H1 (cell line): ENCODE results near the gene CEP68. TPM values are rescaled to one million over a fixed set of nuclear protein-coding genes. Genes with fewer than 3 reads are reported as not detected.

Experiments
- CTCF ChIA-PET: fragments of 300-600 bp; sonication (Branson Sonifier 250); formaldehyde crosslinking; loops from one replicate; lab custom pipeline; 2021; ENCODE audit not compliant: partially characterized antibody; lab: Charles Lee
- POLR2A ChIA-PET: fragments of 300-600 bp; sonication (Branson Sonifier 250); formaldehyde crosslinking; loops from one replicate; lab custom pipeline; 2021; ENCODE audit warnings: inconsistent platforms; ENCODE audit not compliant: partially characterized antibody; lab: Charles Lee
- DNase-seq, 2 experiments: peaks; one replicate each; pipeline versions ENCODE4 v3.0.0 to v3.0.0-alpha.2; 2010 to 2022; ENCODE audit warnings: low spot score in 2 of 2, low read depth in 1 of 2, mixed read lengths in 1 of 2
- FAIRE-seq: peaks from 2 replicates; lab custom pipeline; 2011; peaks lifted over from hg19 to GRCh38; lab: Jason Lieb, UNC
- H2AFZ ChIP-seq: 2 replicates; pipeline ENCODE4 v1.8.1; 2012; ENCODE audit warnings: low read length, inconsistent platforms
- H2AK5ac ChIP-seq: 2 replicates; pipeline ENCODE4 v1.6.1; 2013; ENCODE audit warnings: low read depth, low read length
- H2BK120ac ChIP-seq: replicated peaks from 2 replicates; pipeline ENCODE3; 2013; ENCODE audit warnings: low read depth, low read length, inconsistent platforms
- H2BK12ac ChIP-seq: 2 replicates; pipeline ENCODE4 v1.6.1; 2013; ENCODE audit warnings: low read depth, low read length
- H2BK15ac ChIP-seq: 2 replicates; pipeline ENCODE4 v1.6.1; 2013; ENCODE audit warnings: low read length
- H2BK20ac ChIP-seq: 2 replicates; pipeline ENCODE4 v1.6.1; 2013; ENCODE audit warnings: low read length
- H2BK5ac ChIP-seq: 2 replicates; pipeline ENCODE4 v1.6.1; 2013; ENCODE audit warnings: low read depth, low read length
- H3K14ac ChIP-seq: 2 replicates; pipeline ENCODE4 v1.6.1; 2013; ENCODE audit warnings: inconsistent platforms; ENCODE audit not compliant: insufficient read length
- H3K18ac ChIP-seq: 2 replicates; pipeline ENCODE4 v1.6.1; 2013; ENCODE audit warnings: low read length; ENCODE audit errors: extremely low read depth
- H3K23ac ChIP-seq: 2 replicates; pipeline ENCODE4 v1.6.1; 2013; ENCODE audit warnings: inconsistent platforms; ENCODE audit not compliant: insufficient read length
- H3K23me2 ChIP-seq: 2 replicates; pipeline ENCODE4 v1.6.1; 2013; ENCODE audit warnings: low read depth, low read length
- H3K27ac ChIP-seq: 2 replicates; pipeline ENCODE4 v1.6.1; 2011; ENCODE audit warnings: low read depth, low read length, inconsistent platforms
- H3K27me3 ChIP-seq, 4 experiments: replicated peaks in 1 of 4; 1 replicate in 1 of 4; 2 replicates in 3 of 4; pipeline versions ENCODE4 v1.6.1 to v1.8.1; 2011 to 2013; ENCODE audit warnings: low read length in 3 of 4, mild to moderate bottlenecking in 3 of 4, inconsistent platforms in 2 of 4, mixed read lengths in 2 of 4, moderate library complexity in 1 of 4; ENCODE audit not compliant: control insufficient read depth in 3 of 4, insufficient read depth in 3 of 4; ENCODE audit errors: extremely low read depth in 1 of 4
- H3K36me3 ChIP-seq, 4 experiments: 2 replicates each; pipeline versions ENCODE4 v1.6.1 to v1.8.1; 2011 to 2013; ENCODE audit warnings: mild to moderate bottlenecking in 4 of 4, low read length in 3 of 4, moderate library complexity in 2 of 4, control low read depth in 1 of 4, inconsistent platforms in 1 of 4; ENCODE audit not compliant: insufficient read depth in 4 of 4, control insufficient read depth in 2 of 4
- H3K4ac ChIP-seq: replicated peaks from 2 replicates; pipeline ENCODE3; 2013; ENCODE audit warnings: low read length, low read depth, mixed read lengths, inconsistent platforms; ENCODE audit not compliant: insufficient read length
- H3K4me1 ChIP-seq, 4 experiments: replicated peaks in 1 of 4; 1 replicate in 1 of 4; 2 replicates in 3 of 4; pipeline versions ENCODE4 v1.6.1 to v1.8.1; 2011 to 2013; ENCODE audit warnings: low read length in 3 of 4, inconsistent platforms in 2 of 4, mixed read lengths in 1 of 4; ENCODE audit not compliant: insufficient read depth in 4 of 4, control insufficient read depth in 3 of 4
- H3K4me2 ChIP-seq, 2 experiments: 2 replicates each; pipeline versions ENCODE4 v1.6.1 to v1.8.1; 2011 to 2013; ENCODE audit warnings: low read depth in 2 of 2, low read length in 2 of 2, control low read depth in 1 of 2, inconsistent platforms in 1 of 2, mild to moderate bottlenecking in 1 of 2; ENCODE audit not compliant: insufficient read depth in 1 of 2
- H3K4me3 ChIP-seq, 4 experiments: fragments of 200-600, 300-600 bp in 1 of 4; sonication (generic), shearing (Covaris generic), sonication (Bioruptor Twin) in 1 of 4; 2 replicates each; pipeline versions ENCODE4 v1.5.1 to v1.8.1; 2011 to 2016; ENCODE audit warnings: low read length in 4 of 4, low read depth in 3 of 4, control low read depth in 2 of 4, inconsistent platforms in 2 of 4, mild to moderate bottlenecking in 2 of 4, mixed read lengths in 1 of 4, moderate library complexity in 1 of 4; ENCODE audit not compliant: insufficient read depth in 2 of 4; ENCODE audit errors: extremely low read depth in 1 of 4
- H3K56ac ChIP-seq: replicated peaks from 2 replicates; pipeline ENCODE3; 2013; ENCODE audit warnings: low read depth, mild to moderate bottlenecking, mixed read lengths, low read length, inconsistent platforms; ENCODE audit not compliant: insufficient read length
- H3K79me1 ChIP-seq: 2 replicates; pipeline ENCODE4 v1.6.1; 2013; ENCODE audit warnings: low read depth, low read length, control low read depth
- H3K79me2 ChIP-seq, 2 experiments: 2 replicates each; pipeline versions ENCODE4 v1.6.1 to v1.8.1; 2012 to 2013; ENCODE audit warnings: low read length in 2 of 2, mild to moderate bottlenecking in 2 of 2, inconsistent platforms in 1 of 2; ENCODE audit not compliant: insufficient read depth in 2 of 2, control insufficient read depth in 1 of 2
- H3K9ac ChIP-seq, 4 experiments: replicated peaks in 1 of 4; 1 replicate in 1 of 4; 2 replicates in 3 of 4; pipeline versions ENCODE4 v1.6.1 to v1.8.1; 2011 to 2013; ENCODE audit warnings: low read depth in 3 of 4, low read length in 3 of 4, control low read depth in 2 of 4, mild to moderate bottlenecking in 2 of 4, moderate library complexity in 2 of 4, inconsistent platforms in 1 of 4; ENCODE audit errors: extremely low read depth in 1 of 4
- H3K9me3 ChIP-seq, 2 experiments: 2 replicates each; pipeline versions ENCODE4 v1.6.1 to v1.8.1; 2012 to 2013; ENCODE audit warnings: mild to moderate bottlenecking in 2 of 2, moderate library complexity in 2 of 2, control low read depth in 1 of 2, inconsistent platforms in 1 of 2, low read depth in 1 of 2, low read length in 1 of 2, mixed read lengths in 1 of 2; ENCODE audit not compliant: insufficient read depth in 2 of 2
- H4K20me1 ChIP-seq, 2 experiments: replicated peaks in 1 of 2; 2 replicates each; pipeline versions ENCODE3 to v1.8.1; 2011 to 2013; ENCODE audit warnings: inconsistent platforms in 2 of 2, low read length in 2 of 2, mild to moderate bottlenecking in 1 of 2; ENCODE audit not compliant: insufficient read depth in 2 of 2, control insufficient read depth in 1 of 2
- H4K5ac ChIP-seq: 2 replicates; pipeline ENCODE4 v1.6.1; 2013; ENCODE audit warnings: low read length, low read depth, mixed read lengths, inconsistent platforms; ENCODE audit not compliant: insufficient read length
- H4K8ac ChIP-seq: 2 replicates; pipeline ENCODE4 v1.8.0; 2013; ENCODE audit warnings: mild to moderate bottlenecking, moderate library complexity, low read length, inconsistent platforms; ENCODE audit not compliant: insufficient read depth; ENCODE audit errors: extremely low read depth
- H4K91ac ChIP-seq: replicated peaks from 2 replicates; pipeline ENCODE3; 2013; ENCODE audit warnings: low read length, mixed read lengths, inconsistent platforms; ENCODE audit not compliant: insufficient read length
- ATF2 ChIP-seq: IDR thresholded peaks from 2 replicates; pipeline ENCODE4 v1.6.1; 2012; ENCODE audit warnings: low read length, inconsistent platforms
- BACH1 ChIP-seq: IDR thresholded peaks from 2 replicates; pipeline ENCODE4 v1.6.1; 2012; ENCODE audit warnings: low read length, improper control_type of control experiment
- CBX5 ChIP-seq: fragments of 300-800, 300-1000 bp; sonication (generic); IDR thresholded peaks from 2 replicates; pipeline ENCODE4 v1.7.1; 2016; ENCODE audit warnings: antibody characterized with exemption, low read length, low read depth
- CREB1 ChIP-seq: IDR thresholded peaks from 2 replicates; pipeline ENCODE4 v1.6.1; 2012; ENCODE audit warnings: inconsistent platforms
- JUND ChIP-seq: IDR thresholded peaks from 2 replicates; pipeline ENCODE4 v1.6.1; 2011; ENCODE audit warnings: mild to moderate bottlenecking, improper control_type of control experiment, low read length
- KDM5A ChIP-seq: fragments of 200-600 bp; IDR thresholded peaks from 2 replicates; pipeline ENCODE4 v1.7.1; 2012; ENCODE audit warnings: mild to moderate bottlenecking, low read length, inconsistent platforms, mixed read lengths
- NANOG ChIP-seq: IDR thresholded peaks from 2 replicates; pipeline ENCODE4 v1.6.1; 2011; ENCODE audit warnings: low read length, low read depth, mild to moderate bottlenecking, inconsistent platforms; ENCODE audit not compliant: insufficient read depth, poor library complexity, severe bottlenecking
- POLR2AphosphoS5 ChIP-seq: IDR thresholded peaks from 2 replicates; pipeline ENCODE4 v1.6.1; 2011; ENCODE audit warnings: low read depth, low read length
- POU5F1 ChIP-seq: IDR thresholded peaks from 2 replicates; pipeline ENCODE4 v1.6.1; 2011; ENCODE audit warnings: low read depth, mild to moderate bottlenecking, low read length, moderate library complexity
- SIRT6 ChIP-seq: IDR thresholded peaks from one replicate; pipeline ENCODE4 v1.7.1; 2012; ENCODE audit warnings: low read length, inconsistent platforms
- SP4 ChIP-seq: IDR thresholded peaks from 2 replicates; pipeline ENCODE4 v1.6.1; 2012; ENCODE audit warnings: low read length, inconsistent platforms
- SUZ12 ChIP-seq: fragments of 200-600 bp; sonication (generic); IDR thresholded peaks from 2 replicates; pipeline ENCODE4 v1.6.1; 2012; ENCODE audit warnings: mild to moderate bottlenecking, inconsistent platforms, low read length, moderate library complexity, mixed read lengths
- WGBS, 2 experiments: shearing (Covaris generic) in 1 of 2; methylation state at CpG; one replicate each; pipeline versions ENCODE4 v1.1.6 to v1.1.7; 2013 to 2015; ENCODE audit warnings: low lambda C conversion rate in 2 of 2, mixed read lengths in 2 of 2, inconsistent platforms in 1 of 2, low coverage in 1 of 2, missing lambda C conversion rate in 1 of 2; ENCODE audit not compliant: insufficient replicate concordance in 2 of 2, insufficient coverage in 1 of 2, insufficient read length in 1 of 2; ENCODE audit errors: extremely low coverage in 1 of 2, missing lambda C conversion rate in 1 of 2; 5-methylcytosine and 5-hydroxymethylcytosine counted together
- polyA plus RNA-seq, 7 experiments: library from polyadenylated mRNA; depleted of rRNA in 3 of 7; stranded (reverse) in 5 of 7; unstranded in 2 of 7; fragments of >200 nt in 5 of 7; fragments of 200-250 nt in 2 of 7; gene quantifications; 1 replicate in 5 of 7; 2 replicates in 1 of 7; 4 replicates in 1 of 7; pipeline versions ENCODE4 v1.2.1 to v1.2.3, GENCODE V29; 2011 to 2013; ENCODE audit warnings: missing spikeins in 2 of 7, mixed read lengths in 2 of 7
- total RNA-seq: library from RNA; stranded (reverse); fragmentation: NEBNext Ultra II Directional; extraction: Animal tissue kit (Norgen Biotek cat#: 25700); gene quantifications from 2 replicates; pipeline ENCODE4 v1.2.1, GENCODE V29; 2021

CEP68 gene
- total and polyA plus RNA-seq, 2 of the 8 experiments (the other 6 are each of a cell fraction or from before 2014, with no cell fraction given), result 23.2 to 24.7 TPM

- Histone ChIP-seq H3K27me3 (no peaks in the 10 kb centered on the region), H3K79me1 (no peaks in the 10 kb centered on the region; the same call in 1 of the 2 replicates), H3K27ac (peak overlapping the region; percentile 11; the same call in 1 of the 2 replicates), H4K5ac (no peak overlapping the region), H3K23ac (no peak overlapping the region), H4K91ac (no peak overlapping the region), H4K20me1 (no peaks in the 10 kb centered on the region), H3K36me3 (peaks cover 0 to 18% (median 3%) of the 10 kb centered on the region in 4 experiments; a peak in 6 of 8 replicates), H3K9me3 (peaks cover 10 to 12% of the 10 kb centered on the region in 2 experiments), H2BK20ac (no peak overlapping the region), H3K4me2 (peak overlapping the region in 1 of 2 experiments; percentile 10; a peak in 1 of 4 replicates), H3K23me2 (no peaks in the 10 kb centered on the region), H3K4me1 (peaks cover 5 to 13% (median 8%) of the 10 kb centered on the region in 4 experiments; a peak in 6 of 7 replicates), H3K18ac (peak overlapping the region; percentile 82; the same call in 1 of the 2 replicates), H2BK12ac (peak overlapping the region; percentile 7), H3K56ac (no peak overlapping the region), H3K79me2 (no peaks in the 10 kb centered on the region), H3K14ac (no peak overlapping the region), H2BK15ac (no peak overlapping the region), H2BK120ac (no peak overlapping the region), H2AFZ (no peak overlapping the region), H2BK5ac (peak overlapping the region; percentile 87; the same call in 1 of the 2 replicates), H3K4ac (no peak overlapping the region), H2AK5ac (no peak overlapping the region; the same call in 1 of the 2 replicates), H3K4me3 (no peak overlapping the region), H4K8ac (no peak overlapping the region), H3K9ac (no peak overlapping the region)
- ChIA-PET POLR2A (interaction anchor here (9.5 kb wide), 1 partner anchor 8 kb away, joined by 84 read pairs; the partner anchor contains the start of gene CEP68), CTCF (interaction anchor here (0.7 to 1.3 kb wide), 5 partner anchors 14 to 365 kb away, joined by 3 to 4 read pairs (median 3); no protein-coding TSS in a partner anchor)
- DNase-seq (no peak), FAIRE-seq (peak; percentile 83)
- 85% methylated on average over 1 of the region's 1 CpG; no CpG with 5 or more reads in 1 of the 2 experiments for WGBS, 2 experiments
- TF ChIP-seq ATF2 (no peak), CBX5 (no peak), NANOG (no peak), JUND (peak; percentile 36; the same call in 1 of the 2 replicates), SUZ12 (no peak), SP4 (no peak), BACH1 (no peak), SIRT6 (no peak), KDM5A (no peak), POU5F1 (no peak), POLR2AphosphoS5 (no peak), CREB1 (peak; percentile 91)
These were observed 7.1 kb upstream of the CEP68 start for GRCh38 chr2:65049010-65049639.
